H1 (cell line): Measurements from ENCODE around the gene NCOA5. TPM values are rescaled to one million over a fixed set of nuclear protein-coding genes. Genes with fewer than 3 reads are reported as not detected.

Source experiments
- CEBPB ChIP-seq: IDR thresholded peaks from 2 replicates; pipeline ENCODE4 v1.6.1; 2012; ENCODE audit warnings: low read depth, low read length
- GTF2F1 ChIP-seq: IDR thresholded peaks from 2 replicates; pipeline ENCODE4 v1.6.1; 2012; ENCODE audit warnings: low read depth, low read length, improper control_type of control experiment, borderline replicate concordance
- polyA plus RNA-seq, 7 experiments: library from polyadenylated mRNA; depleted of rRNA in 3 of 7; stranded (reverse) in 5 of 7; unstranded in 2 of 7; fragments of >200 nt in 5 of 7; fragments of 200-250 nt in 2 of 7; gene quantifications; 1 replicate in 5 of 7; 2 replicates in 1 of 7; 4 replicates in 1 of 7; pipeline versions ENCODE4 v1.2.1 to v1.2.3, GENCODE V29; 2011 to 2013; ENCODE audit warnings: missing spikeins in 2 of 7, mixed read lengths in 2 of 7
- total RNA-seq: library from RNA; stranded (reverse); fragmentation: NEBNext Ultra II Directional; extraction: Animal tissue kit (Norgen Biotek cat#: 25700); gene quantifications from 2 replicates; pipeline ENCODE4 v1.2.1, GENCODE V29; 2021
- TF ChIP-seq, protein P1 (sequence below): fragments of 300-600 bp; sonication (generic); IDR thresholded peaks from 2 replicates; pipeline ENCODE4 v1.7.1; 2012; ENCODE audit warnings: low read length, moderate library complexity, mild to moderate bottlenecking, inconsistent platforms; ENCODE audit not compliant: insufficient replicate concordance

NCOA5 gene
- total and polyA plus RNA-seq, 2 of the 8 experiments (the other 6 are each of a cell fraction or from before 2014, with no cell fraction given): 20.4 to 29.0 TPM

DNA sequence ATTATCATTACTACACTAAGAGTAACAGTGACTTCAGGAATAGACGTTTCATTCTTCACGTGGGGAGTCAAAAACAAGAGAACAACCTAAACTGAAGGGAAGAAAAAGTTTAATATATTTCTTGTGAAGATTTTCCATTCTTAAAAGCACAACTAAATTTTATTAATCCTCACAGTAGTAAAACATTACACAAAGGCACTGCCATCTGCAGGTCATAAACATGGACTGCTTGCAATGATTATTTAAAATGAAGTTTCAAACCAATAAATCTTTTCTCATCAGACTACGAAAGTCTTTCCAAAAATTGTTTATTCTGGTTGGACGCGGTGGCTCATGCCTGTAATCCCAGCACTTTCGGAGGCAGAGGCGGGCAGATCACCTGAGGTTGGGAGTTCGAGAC is 2.6 kb downstream of the NCOA5 start (continued):
- TF ChIP-seq, protein P1, sequence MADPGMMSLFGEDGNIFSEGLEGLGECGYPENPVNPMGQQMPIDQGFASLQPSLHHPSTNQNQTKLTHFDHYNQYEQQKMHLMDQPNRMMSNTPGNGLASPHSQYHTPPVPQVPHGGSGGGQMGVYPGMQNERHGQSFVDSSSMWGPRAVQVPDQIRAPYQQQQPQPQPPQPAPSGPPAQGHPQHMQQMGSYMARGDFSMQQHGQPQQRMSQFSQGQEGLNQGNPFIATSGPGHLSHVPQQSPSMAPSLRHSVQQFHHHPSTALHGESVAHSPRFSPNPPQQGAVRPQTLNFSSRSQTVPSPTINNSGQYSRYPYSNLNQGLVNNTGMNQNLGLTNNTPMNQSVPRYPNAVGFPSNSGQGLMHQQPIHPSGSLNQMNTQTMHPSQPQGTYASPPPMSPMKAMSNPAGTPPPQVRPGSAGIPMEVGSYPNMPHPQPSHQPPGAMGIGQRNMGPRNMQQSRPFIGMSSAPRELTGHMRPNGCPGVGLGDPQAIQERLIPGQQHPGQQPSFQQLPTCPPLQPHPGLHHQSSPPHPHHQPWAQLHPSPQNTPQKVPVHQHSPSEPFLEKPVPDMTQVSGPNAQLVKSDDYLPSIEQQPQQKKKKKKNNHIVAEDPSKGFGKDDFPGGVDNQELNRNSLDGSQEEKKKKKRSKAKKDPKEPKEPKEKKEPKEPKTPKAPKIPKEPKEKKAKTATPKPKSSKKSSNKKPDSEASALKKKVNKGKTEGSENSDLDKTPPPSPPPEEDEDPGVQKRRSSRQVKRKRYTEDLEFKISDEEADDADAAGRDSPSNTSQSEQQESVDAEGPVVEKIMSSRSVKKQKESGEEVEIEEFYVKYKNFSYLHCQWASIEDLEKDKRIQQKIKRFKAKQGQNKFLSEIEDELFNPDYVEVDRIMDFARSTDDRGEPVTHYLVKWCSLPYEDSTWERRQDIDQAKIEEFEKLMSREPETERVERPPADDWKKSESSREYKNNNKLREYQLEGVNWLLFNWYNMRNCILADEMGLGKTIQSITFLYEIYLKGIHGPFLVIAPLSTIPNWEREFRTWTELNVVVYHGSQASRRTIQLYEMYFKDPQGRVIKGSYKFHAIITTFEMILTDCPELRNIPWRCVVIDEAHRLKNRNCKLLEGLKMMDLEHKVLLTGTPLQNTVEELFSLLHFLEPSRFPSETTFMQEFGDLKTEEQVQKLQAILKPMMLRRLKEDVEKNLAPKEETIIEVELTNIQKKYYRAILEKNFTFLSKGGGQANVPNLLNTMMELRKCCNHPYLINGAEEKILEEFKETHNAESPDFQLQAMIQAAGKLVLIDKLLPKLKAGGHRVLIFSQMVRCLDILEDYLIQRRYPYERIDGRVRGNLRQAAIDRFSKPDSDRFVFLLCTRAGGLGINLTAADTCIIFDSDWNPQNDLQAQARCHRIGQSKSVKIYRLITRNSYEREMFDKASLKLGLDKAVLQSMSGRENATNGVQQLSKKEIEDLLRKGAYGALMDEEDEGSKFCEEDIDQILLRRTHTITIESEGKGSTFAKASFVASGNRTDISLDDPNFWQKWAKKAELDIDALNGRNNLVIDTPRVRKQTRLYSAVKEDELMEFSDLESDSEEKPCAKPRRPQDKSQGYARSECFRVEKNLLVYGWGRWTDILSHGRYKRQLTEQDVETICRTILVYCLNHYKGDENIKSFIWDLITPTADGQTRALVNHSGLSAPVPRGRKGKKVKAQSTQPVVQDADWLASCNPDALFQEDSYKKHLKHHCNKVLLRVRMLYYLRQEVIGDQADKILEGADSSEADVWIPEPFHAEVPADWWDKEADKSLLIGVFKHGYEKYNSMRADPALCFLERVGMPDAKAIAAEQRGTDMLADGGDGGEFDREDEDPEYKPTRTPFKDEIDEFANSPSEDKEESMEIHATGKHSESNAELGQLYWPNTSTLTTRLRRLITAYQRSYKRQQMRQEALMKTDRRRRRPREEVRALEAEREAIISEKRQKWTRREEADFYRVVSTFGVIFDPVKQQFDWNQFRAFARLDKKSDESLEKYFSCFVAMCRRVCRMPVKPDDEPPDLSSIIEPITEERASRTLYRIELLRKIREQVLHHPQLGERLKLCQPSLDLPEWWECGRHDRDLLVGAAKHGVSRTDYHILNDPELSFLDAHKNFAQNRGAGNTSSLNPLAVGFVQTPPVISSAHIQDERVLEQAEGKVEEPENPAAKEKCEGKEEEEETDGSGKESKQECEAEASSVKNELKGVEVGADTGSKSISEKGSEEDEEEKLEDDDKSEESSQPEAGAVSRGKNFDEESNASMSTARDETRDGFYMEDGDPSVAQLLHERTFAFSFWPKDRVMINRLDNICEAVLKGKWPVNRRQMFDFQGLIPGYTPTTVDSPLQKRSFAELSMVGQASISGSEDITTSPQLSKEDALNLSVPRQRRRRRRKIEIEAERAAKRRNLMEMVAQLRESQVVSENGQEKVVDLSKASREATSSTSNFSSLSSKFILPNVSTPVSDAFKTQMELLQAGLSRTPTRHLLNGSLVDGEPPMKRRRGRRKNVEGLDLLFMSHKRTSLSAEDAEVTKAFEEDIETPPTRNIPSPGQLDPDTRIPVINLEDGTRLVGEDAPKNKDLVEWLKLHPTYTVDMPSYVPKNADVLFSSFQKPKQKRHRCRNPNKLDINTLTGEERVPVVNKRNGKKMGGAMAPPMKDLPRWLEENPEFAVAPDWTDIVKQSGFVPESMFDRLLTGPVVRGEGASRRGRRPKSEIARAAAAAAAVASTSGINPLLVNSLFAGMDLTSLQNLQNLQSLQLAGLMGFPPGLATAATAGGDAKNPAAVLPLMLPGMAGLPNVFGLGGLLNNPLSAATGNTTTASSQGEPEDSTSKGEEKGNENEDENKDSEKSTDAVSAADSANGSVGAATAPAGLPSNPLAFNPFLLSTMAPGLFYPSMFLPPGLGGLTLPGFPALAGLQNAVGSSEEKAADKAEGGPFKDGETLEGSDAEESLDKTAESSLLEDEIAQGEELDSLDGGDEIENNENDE: no peak
- TF ChIP-seq GTF2F1 (no peak), CEBPB (no peak)
